T-helper 2 cell (primary cell): ENCODE measurements around the gene DUSP15.

Source experiments
- DNase-seq, 5 experiments: peaks; one replicate each; pipeline versions ENCODE4 v3.0.0 to v3.0.0-alpha.2; 2012 to 2022

Gene DUSP15

GRCh38 chr20:31859266-31859997 lies 10.9 kb downstream of the DUSP15 start:
- DNase-seq: no peak

GRCh38 chr20:31858760-31859083 lies 11.6 kb downstream of the DUSP15 start:
- DNase-seq: no peak

GRCh38 chr20:31857861-31858759 lies 12.2 kb downstream of the DUSP15 start:
- DNase-seq: no peak

GRCh38 chr20:31856516-31856915 lies 13.8 kb downstream of the DUSP15 start:
- DNase-seq: no peak

GRCh38 chr20:31853481-31853880 lies 16.8 kb downstream of the DUSP15 start:
- DNase-seq: no peak

- no peak for DNase-seq
These were observed 18.9 kb downstream of the DUSP15 start for GRCh38 chr20:31851240-31851955.

GRCh38 chr20:31849306-31849930 lies 20.9 kb downstream of the DUSP15 start:
- no peak for DNase-seq

- DNase-seq: no peak
These were observed 22.0 kb downstream of the DUSP15 start for GRCh38 chr20:31848088-31848999.

GRCh38 chr20:31846793-31847138 lies 23.6 kb downstream of the DUSP15 start:
- no peak for DNase-seq

GRCh38 chr20:31845300-31845863 lies 24.9 kb downstream of the DUSP15 start, which contains the start of gene FOXS1:
FOXS1 (minus strand) TSS chr20:31845604; CDS start chr20:31845542, 62 bp downstream.
- DNase-seq: no peak

GRCh38 chr20:31844737-31845299 lies 25.5 kb downstream of the DUSP15 start:
- no peak for DNase-seq

GRCh38 chr20:31843881-31844280 lies 26.4 kb downstream of the DUSP15 start:
- DNase-seq: no peak

GRCh38 chr20:31843288-31843687 lies 27.0 kb downstream of the DUSP15 start:
- DNase-seq: no peak

- no peak for DNase-seq
These were observed 27.7 kb downstream of the DUSP15 start for GRCh38 chr20:31842471-31843157.

- DNase-seq: no peak
These were observed 28.4 kb downstream of the DUSP15 start for GRCh38 chr20:31841928-31842327.

GRCh38 chr20:31840906-31841816 lies 29.2 kb downstream of the DUSP15 start:
- DNase-seq: no peak

GRCh38 chr20:31839782-31840487 lies 30.4 kb downstream of the DUSP15 start:
- DNase-seq: no peak

- no peak for DNase-seq
These were observed 31.6 kb downstream of the DUSP15 start for GRCh38 chr20:31838646-31839292.
